Fibroblast of villous mesenchyme (primary cell): ENCODE results near the gene CMTR1. TPM values are rescaled to one million over a fixed set of nuclear protein-coding genes. Genes with fewer than 3 reads are reported as not detected.
A peak's percentile ranks its signal among the peaks of the same experiment; 100 is the strongest.

Source experiments
- DNase-seq: peaks from one replicate; pipeline ENCODE4 v3.0.0-alpha.2; 2010; ENCODE audit warnings: low read depth
- H3K4me3 ChIP-seq: 2 replicates; pipeline ENCODE4 v1.5.1; 2011; ENCODE audit warnings: low read depth, mild to moderate bottlenecking, low read length
- total RNA-seq: library from RNA; depleted of rRNA; stranded (reverse); fragments of >200 nt; gene quantifications from 2 replicates; pipeline ENCODE4 v1.2.3, GENCODE V29; 2012
- TF ChIP-seq, protein P1 (sequence below): IDR thresholded peaks from 2 replicates; pipeline ENCODE4 v1.5.1; 2012; ENCODE audit warnings: low read depth, mild to moderate bottlenecking, low read length; ENCODE audit not compliant: insufficient read depth

Gene CMTR1
- total RNA-seq, 1 donor = 49.7 TPM

DNA sequence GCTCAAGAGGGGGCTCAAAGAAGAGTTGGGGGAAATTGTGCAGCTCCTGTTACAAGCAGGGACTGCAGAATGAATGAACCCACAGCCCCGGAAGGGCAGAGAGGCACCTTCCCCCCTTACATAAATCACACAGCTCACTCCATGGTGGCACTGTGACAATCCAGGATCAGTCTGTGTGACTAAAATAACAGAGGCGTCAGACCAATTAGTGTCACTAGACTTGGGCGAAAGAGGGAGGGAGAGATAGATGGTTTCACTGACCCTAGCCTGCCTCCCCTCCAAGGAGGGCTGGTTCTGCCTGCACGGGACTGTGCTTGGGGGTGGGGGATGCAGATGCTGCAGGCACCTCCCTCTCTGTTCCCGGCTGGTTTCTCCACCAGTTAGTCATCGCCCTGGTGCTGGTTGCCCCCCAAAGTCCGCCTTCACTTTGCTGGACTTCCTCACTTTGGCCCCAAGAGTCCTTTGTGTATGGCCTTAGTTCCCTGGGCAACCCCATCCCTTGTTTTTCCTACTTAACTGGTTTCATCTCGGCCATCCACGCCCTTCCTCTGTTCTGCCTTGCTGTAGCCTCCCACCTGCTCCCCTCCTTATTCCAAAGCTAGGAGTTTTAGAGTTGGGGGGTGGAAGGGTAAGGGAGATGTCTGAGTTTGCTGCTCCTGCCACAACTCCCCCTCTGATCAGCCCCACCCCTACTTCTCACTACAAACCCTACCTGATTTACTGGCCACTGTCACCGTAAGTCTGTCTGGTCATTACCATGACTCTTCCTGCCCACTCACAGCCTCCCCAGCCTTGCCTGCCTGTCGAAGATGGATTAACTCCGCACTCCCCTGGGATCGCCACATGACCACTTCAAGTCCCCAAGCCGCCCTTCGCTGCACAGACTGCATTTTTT lies 48.9 kb downstream of the CMTR1 start:
- no peak overlapping the region for H3K4me3 ChIP-seq
- DNase-seq = no peak
- TF ChIP-seq, protein P1, sequence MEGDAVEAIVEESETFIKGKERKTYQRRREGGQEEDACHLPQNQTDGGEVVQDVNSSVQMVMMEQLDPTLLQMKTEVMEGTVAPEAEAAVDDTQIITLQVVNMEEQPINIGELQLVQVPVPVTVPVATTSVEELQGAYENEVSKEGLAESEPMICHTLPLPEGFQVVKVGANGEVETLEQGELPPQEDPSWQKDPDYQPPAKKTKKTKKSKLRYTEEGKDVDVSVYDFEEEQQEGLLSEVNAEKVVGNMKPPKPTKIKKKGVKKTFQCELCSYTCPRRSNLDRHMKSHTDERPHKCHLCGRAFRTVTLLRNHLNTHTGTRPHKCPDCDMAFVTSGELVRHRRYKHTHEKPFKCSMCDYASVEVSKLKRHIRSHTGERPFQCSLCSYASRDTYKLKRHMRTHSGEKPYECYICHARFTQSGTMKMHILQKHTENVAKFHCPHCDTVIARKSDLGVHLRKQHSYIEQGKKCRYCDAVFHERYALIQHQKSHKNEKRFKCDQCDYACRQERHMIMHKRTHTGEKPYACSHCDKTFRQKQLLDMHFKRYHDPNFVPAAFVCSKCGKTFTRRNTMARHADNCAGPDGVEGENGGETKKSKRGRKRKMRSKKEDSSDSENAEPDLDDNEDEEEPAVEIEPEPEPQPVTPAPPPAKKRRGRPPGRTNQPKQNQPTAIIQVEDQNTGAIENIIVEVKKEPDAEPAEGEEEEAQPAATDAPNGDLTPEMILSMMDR = no peak

GRCh38 chr6:37482606-37483251 lies 49.7 kb downstream of the CMTR1 start:
- no peak for DNase-seq
- no peak overlapping the region for H3K4me3 ChIP-seq
- TF ChIP-seq, protein P1 = no peak

- no peak overlapping the region for H3K4me3 ChIP-seq
- TF ChIP-seq, protein P1 = no peak
- DNase-seq = no peak
These were observed 50.4 kb downstream of the CMTR1 start for GRCh38 chr6:37483252-37483901.

DNA sequence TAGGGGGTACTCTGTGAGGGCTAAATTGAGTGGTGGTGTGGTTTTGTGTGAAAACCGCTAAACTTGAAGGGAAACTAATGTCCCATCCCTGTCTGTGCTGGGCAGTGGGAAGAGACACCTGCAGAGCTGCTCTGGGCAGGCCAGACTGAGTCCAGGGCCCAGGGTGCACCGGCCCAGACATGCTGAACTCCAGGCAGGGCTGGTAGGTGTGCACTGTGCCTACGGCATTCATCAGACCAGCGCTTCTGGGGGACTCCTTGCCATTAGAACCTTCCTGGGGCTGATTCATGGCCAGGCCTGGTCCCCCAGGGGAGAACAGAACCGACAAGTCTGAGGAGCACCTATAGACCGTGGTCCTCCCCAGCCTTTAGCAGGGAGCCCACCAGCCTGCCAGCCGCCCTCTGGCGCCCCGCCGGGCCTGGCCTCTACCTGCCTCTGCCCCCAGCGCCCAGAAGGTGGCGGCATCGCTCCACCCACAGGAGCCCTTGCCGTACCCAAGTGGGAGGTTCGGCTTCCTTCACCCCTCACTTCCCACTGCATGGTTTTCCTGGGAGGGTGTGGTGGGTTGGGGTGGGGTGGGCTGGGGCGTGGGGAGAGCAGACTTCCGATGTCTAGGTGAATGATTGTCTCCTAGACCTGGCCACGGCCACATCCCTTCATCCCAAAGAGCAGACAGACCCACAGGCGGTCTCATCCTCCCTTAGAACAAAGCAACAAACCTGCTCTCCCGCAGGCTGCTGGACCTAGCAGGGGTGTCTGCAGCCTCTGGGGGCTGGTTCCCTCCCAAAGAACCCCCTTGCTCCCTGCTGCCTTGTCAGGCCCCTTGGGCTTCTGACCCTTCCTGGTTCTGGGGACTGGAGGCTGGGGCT lies 51.1 kb downstream of the CMTR1 start:
- no peak overlapping the region for H3K4me3 ChIP-seq
- TF ChIP-seq, protein P1 = peak; percentile 71
- peak; percentile 33 for DNase-seq

DNA sequence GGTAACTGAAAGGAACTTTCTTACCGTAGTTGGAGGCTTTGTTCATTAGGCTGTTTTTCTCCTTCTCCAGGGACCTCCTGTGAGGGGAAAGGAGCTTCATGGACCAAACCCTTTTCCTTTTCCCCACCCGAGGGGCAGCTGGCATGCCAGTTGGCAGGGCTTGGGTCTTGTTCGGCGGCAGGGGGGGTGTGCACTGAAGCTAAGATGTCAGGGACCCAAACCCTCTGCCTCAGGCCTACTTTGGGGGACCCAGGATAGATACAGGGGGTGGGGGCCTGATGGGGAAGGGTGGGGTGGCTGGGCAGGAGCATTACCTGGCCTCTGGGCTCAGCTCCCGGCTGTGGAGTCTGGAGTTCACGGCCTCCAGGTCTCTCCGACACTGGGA lies 51.8 kb downstream of the CMTR1 start:
- TF ChIP-seq, protein P1 = no peak
- no peak overlapping the region for H3K4me3 ChIP-seq
- no peak for DNase-seq

GRCh38 chr6:37485291-37485702 lies 52.3 kb downstream of the CMTR1 start:
- no peak for DNase-seq

More at GRCh38 chr6:37485291-37485702, 52.3 kb downstream of the CMTR1 start:
- TF ChIP-seq, protein P1 = peak; percentile 22
- H3K4me3 ChIP-seq = no peak overlapping the region
